HG02885 (cell line): ENCODE data around the gene SEMA4B.
"Not testable (repeated sequence)": the region's sequence is repeated elsewhere in the genome, so short reads cannot be mapped to it uniquely, and the experiment has no call there.

Experiments
- ATAC-seq: cut with Tn5 transposase; IDR thresholded peaks from one replicate; pipeline ENCODE4 v1.9.1; 2021; ENCODE audit warnings: mild to moderate bottlenecking; ENCODE audit not compliant: unreplicated experiment, poor library complexity

Gene SEMA4B, protein sequence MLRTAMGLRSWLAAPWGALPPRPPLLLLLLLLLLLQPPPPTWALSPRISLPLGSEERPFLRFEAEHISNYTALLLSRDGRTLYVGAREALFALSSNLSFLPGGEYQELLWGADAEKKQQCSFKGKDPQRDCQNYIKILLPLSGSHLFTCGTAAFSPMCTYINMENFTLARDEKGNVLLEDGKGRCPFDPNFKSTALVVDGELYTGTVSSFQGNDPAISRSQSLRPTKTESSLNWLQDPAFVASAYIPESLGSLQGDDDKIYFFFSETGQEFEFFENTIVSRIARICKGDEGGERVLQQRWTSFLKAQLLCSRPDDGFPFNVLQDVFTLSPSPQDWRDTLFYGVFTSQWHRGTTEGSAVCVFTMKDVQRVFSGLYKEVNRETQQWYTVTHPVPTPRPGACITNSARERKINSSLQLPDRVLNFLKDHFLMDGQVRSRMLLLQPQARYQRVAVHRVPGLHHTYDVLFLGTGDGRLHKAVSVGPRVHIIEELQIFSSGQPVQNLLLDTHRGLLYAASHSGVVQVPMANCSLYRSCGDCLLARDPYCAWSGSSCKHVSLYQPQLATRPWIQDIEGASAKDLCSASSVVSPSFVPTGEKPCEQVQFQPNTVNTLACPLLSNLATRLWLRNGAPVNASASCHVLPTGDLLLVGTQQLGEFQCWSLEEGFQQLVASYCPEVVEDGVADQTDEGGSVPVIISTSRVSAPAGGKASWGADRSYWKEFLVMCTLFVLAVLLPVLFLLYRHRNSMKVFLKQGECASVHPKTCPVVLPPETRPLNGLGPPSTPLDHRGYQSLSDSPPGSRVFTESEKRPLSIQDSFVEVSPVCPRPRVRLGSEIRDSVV

DNA sequence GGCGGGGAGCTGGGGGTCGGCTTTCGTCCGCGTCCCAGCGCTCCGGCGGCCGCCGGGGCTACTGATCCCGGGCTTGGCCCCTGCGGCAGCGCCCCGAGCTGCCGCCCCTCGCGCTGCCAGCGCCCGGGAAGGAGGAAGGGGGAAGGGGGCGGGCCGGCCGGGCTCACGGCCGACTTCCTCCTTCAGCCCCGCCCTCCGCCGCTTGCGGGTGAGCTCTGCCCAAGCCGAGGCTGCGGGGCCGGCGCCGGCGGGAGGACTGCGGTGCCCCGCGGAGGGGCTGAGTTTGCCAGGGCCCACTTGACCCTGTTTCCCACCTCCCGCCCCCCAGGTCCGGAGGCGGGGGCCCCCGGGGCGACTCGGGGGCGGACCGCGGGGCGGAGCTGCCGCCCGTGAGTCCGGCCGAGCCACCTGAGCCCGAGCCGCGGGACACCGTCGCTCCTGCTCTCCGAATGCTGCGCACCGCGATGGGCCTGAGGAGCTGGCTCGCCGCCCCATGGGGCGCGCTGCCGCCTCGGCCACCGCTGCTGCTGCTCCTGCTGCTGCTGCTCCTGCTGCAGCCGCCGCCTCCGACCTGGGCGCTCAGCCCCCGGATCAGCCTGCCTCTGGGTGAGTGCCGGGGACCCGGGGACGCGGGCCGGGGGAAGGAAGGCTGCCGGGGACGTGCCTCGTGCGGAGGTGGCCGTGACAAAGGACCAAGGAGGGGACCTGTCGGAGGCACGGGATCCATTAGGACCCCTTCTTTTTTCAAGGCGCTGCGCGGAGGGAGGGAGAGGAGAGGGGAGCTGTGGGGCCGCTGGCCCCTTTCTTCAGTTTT, at the start of gene SEMA4B:
SEMA4B (plus strand) TSS at position 201 of the 814 bp plus-strand sequence; CDS start at position 450, 249 bp downstream.
- peak; percentile 92 for ATAC-seq

DNA sequence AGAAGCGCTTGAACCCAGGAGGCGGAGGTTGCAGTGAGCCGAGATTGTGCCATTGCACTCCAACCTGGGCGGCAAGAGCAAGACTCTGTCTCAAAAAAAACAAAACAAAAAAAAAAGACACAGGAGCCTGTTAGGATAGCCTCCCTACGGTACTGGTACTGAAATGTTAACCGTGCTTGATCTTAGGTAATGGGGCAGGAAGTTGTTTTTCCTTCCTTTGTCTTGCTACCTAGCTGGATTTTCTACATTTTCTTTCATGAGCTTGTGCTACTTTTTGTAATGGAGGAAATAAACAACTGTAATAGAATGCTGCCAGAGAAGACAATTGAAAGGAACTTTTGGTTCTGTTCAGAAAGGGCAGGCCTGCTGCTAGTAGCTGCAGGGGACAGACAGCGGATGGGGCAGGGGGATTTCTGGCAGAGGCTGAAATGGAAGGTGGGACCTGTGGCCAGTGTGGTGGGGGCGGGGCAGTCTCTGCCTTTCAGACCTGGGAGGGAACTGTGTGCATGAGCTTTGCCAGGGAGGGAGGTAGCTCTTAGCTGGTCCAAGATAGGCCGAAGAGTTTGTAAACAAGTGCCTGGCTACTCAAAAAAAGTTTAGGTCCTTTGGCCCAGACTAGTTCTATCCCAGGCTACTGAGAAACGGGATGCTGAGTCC, 49.0 kb upstream of the SEMA4B start:
- no peak for ATAC-seq

DNA sequence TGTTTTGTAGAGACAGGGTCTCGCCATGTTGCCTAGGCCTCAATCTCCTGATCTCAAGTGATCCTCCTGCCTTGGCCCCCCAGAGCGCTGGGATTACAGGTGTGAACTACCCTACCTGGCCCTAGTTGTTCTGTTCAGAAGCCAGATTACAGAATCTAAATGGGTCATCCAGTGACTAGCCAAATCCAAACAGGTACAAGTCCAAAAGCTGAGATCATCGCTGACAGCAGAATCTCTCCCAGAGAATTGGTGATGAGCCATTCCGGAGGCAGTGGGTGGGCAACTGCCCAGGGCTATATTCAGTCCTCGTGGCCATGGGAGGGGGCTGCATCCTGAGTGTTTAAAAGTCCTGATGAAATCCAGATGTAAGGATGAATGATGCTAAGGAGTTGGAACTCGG, 47.5 kb upstream of the SEMA4B start:
- ATAC-seq = no peak

DNA sequence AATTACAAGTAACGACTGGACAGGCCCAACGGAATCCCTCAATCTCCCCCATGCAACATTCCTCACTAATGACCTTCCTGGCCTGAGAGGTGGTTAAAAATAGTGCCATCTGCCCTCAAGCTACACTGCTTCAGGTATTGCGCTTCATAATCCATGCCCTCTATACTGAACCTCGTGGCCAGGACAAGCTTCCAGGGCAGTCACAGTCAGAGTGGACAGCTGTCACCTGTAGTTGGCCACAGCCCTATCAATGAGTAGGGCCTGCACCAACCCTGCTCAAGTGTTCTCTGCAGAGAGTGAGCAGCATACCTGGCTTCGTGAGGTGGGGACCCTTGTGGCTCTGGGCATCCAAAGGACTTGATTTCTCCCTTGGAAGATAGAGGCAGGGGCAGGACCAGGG, 46.9 kb upstream of the SEMA4B start:
- no peak for ATAC-seq

DNA sequence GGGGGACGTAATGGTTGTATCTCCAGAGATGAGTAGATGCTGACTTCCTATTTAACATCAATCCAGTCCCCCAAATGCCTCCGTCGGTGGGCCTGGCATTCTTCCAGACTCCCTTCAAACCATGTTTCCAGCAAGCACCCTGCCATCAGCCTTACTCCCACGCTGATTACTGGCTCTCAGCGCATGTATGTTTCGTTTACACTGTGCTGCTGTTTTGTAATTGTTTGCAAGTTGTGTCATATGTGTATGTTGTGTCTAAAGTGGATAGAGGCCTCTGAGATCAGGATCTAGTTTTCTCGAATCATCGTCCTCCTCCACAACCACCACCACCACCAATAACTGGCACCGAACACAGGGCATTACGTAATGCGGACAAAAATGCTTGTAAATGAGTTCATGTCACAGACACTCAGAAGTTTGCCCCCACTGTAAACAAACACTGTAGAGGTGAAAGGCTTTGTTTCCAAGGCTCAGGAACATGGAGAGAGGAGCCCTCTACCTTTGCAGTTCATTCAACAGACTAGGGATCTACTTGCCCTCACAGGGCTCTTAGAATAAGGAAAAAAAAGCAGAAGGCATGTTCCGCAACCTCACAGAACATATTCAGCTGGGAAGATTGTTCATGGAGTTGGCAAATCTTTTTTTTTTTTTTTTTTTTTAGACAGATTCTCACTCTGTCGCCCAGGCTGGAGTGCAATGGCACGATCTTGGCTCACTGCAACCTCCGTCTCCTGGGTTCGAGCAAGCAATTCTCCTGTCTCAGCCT, 46.1 kb upstream of the SEMA4B start:
- ATAC-seq = no peak

DNA sequence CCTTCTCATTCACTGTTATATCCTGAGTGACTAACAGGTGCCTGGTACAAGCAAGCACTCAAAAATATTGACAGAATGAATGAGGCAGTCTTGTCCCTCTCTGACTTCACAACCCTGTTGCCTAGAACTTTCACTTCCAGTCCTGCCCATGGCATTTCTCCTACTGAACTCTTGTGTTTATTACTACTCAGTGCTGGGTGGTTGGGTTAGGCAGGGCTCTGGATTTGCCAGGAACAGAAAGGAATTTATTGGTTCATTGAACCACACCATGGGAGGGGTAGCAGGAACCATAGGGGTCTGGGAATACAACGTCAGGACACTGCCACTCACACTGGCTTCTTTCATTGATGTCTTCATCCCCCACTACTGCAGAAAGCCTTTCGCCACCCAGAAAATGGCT, 41.9 kb upstream of the SEMA4B start:
- ATAC-seq = no peak

DNA sequence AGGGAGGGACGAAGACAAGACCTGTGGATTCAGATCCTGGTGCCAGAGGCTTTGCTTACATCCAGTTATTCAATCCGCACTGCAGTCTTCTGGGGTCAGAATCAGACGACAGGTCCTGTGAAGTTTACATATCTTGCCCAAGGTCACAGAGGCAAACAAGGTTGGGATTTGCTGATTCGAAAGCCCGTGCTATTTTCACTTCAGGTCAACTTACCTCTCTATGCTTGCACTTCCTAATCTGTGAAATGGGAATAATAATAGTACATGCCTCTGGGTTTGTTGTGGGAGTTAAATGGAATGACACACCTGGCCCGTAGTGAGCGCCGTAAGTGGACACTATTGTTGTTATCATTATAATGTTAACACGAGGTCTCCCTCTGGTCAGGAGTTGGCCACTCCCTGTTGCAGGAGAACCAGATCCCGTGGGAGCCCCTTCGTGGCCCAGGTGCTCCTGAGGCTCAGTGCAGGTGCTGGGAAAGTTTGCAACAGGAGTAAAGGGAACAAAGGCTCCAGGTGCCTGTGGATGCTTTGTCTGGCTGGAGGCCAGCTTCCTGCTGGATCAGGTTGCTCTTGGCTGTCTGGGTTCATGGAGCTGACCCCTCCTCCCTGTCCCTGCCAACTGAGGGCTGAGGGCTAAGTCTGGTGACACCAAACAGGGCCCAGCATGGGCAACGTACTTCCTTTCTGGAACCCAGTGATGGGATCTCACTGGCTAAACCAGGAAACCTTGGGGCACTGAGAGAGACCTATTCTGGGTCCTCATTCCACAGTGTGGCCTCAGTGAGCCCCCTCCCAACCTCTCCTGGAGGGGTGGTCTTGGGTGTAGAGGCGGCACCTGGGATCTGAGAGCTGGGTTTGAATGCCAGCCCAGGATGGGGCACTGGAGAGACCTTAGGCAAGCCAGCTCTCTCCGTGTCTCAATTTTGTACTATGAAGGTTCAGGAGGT, 40.1 kb upstream of the SEMA4B start:
- ATAC-seq = no peak

DNA sequence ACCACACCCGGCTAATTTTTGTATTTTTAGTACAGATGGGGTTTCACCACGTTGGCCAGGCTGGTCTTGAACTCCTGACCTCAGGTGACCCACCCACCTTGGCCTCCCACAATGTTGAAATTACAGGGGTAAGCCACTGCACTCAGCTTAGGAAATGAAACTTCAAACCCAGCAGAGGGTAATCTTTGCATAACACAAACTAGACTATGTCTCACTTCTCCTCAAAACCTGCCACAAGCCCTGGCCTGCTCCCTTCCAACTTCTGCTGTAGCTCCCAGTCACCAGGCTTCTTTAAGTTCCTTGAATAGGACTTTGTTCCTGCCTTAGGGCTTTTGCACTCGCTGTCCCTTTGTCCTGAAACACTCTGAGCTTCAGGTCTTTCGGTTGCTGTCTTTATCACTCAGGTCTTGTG, 39.2 kb upstream of the SEMA4B start:
- ATAC-seq = peak; percentile 85

DNA sequence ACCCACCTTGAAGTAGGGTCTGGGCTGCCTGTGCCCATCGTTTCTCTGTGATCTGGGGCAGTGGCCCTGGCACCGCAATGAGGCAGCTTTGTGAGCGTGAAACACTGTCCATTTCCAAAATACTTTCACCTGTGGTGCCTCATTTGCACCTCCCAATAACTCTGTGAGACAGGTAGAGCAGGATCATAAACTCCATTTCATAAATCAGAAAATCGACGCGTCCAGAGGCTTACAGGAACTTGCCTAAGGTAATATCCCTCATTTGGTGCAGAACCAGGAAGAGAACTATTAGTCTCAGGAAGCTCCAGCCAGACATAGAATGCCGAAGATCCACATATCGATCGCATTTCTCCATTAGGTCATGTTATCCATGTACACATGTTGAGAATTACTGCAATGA, 38.2 kb upstream of the SEMA4B start:
- ATAC-seq = no peak

DNA sequence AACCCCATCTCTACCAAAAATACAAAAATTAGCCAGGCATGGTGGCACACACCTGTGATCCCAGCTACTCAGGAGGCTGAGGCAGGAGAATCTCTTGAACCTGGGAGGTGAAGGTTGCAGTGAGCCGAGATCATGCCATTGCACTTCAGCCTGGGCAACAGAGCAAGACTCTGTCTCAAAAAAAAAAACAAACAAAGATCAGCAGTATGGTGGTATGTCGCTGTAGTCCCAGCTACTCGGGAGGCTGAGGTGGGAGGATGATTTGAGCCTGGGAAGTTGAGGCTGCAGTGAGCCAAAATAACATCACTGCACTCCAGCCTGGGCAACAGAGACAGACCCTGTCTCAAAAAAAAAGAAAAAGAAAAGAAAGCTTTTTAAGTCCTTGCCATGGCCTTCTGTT, 36.9 kb upstream of the SEMA4B start:
- not testable (repeated sequence) for ATAC-seq

DNA sequence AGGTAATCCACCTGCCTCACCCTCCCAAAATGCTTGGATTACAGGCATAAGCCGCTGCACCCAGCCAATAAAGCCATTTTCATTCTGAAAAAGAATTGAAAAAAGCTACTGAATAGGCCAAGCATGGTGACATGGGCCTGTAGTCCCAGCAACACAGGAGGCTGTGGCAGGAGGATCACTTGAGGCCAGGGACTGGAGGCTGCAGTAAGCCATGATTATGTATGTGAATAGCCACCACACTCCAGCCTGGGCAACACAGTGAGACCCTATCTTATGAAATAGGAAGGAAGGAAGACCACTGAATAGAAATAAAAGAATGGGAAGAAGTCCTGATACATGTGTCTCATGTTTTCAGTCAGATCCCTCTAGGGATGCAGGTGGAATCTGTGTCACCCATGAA, 36.0 kb upstream of the SEMA4B start:
- ATAC-seq = no peak

DNA sequence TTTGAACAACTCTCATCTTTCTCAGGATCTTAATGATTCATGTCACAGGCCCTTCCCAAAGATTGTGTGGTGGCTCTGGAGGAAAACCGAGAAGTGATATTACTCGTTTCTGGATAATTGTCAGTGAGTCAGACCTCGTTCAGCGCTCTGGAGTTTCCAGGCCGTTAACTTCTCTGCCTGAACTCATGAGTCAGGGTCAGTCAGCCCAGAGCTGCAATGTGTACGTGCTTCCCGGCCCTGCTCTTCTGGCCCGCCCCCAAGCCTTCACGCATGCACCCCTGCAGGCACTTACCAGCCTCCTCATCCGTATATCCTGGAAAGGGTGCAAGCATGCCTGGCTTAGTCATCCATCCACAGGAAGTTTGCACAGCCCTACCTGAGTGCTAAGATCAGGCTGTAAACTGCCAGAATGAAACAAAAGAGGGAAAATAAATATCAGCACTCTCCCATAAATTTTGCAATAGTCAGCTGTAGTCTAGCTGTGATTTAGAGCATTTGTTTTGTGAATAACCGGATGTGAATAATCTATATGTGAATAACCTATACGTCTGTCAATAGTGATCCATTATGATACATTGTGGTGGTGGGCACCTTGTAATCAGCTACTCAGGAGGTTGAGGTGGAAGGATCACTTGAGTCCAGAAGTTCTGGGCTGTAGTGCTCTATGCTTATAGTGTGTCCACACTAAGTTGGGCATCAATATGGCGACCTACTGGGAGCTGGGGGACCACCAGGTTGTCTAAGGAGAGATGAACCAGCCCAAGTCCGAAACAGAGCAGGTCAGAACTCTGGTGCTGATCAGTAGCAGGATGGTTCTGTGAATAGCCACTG, 35.3 kb upstream of the SEMA4B start:
- ATAC-seq = no peak

DNA sequence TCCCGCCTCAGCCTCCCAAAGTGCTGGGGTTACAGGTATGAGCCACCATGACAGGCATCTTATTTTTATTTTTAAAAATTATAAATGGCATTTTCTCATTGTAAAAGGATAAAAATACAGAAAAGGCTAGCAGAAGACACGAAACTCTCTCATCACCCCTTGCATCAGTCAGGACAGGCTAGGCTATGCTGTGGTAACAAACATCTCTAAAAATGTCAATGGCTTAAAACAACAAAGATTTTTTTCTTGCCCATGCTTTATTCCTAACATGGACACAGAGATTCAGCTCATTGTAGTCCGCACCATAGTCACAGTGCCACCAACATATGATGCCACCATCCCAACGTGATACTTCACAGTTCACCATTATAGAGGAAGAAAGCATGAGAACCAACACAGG, 34.0 kb upstream of the SEMA4B start:
- no peak for ATAC-seq

DNA sequence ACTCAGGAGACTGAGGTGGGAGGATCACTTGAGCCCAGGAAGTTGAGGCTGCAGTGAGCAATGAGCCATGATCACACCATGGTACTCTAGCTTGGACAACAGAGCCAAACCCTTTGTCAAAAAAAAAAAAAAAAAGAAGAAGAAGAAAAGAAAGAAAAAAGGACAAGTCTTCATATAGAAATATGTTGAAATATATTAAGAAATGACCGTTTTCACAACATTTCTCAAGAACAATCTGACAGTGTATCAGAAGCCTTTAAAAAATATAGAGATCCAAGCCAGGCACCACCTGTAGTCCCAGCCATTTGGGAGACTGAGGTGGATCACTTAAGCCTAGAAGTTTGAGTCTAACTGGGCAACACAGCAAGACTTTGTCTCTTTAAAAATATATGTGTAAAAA, 29.5 kb upstream of the SEMA4B start:
- ATAC-seq = no peak

DNA sequence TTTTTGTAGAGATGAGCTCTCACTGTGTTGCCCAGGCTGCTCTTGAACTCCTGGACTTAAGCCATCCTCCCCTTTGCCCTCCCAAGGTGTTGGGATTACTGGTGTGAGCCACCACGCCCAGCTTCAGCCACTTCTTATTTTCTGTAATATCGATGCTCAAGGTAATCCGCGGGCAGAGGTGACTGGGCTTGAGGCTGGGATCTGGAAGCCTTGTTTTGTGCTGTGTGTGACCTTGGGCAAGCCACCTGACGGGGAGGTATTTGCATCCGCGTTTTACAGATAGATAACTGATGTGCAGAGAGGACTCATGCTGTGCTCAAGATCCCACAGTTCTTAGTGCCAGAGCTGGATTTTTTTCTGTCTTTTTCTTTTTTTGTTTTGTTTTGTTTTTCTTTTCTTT, 27.8 kb upstream of the SEMA4B start:
- ATAC-seq = no peak

DNA sequence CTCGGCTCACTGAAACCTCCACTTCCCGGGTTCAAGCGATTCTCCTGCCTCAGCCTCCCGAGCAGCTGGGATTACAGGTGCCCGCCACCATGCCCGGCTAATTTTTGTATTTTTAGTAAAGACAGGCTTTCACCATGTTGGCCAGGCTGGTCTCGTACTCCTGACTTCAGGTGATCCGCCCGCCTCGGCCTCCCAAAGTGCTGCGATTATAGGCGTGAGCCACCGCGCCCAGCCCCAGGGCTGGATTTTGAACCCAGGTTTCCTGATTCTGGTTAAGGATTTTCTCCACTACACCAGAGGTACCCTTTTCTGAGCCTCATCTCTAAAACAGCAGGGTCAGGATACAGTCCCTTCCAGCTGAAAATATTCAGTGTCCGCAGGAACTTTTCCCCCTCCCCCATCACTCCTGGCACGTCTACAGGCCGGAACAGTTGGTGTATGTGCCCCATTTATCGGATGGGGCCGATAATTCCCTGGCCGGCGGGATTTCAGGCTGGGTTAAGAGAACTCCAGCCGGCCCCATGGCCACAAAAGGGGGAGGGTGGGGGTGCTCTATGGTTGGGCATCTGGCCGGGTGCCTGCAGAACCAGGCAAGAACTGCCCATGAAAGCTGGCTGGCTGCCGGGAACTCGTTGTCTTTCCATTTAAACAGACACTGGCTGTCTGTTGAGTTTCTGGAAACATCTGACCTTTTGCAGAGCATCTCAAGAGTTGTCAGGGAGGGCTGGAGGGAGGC, 26.8 kb upstream of the SEMA4B start:
- no peak for ATAC-seq

DNA sequence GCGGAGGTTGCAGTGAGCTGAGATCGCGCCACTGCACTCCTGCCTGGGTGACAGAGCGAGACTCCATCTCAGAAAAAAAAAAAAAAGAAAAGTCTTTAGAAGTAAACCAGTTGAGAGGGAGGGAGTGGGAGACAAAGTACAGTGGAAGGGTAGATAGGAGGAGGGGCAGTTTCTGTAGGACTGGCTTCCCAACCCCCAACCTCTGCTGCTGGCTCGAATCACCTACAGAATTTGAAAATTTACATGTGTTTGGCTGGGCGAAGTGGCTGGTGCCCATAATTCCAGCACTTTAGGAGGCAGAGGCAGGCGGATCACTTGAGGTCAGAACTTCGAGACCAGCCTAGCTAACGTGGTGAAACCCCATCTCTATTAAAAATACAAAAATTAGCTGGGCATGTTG, 24.1 kb upstream of the SEMA4B start:
- no peak for ATAC-seq
